Measurements from ENCODE around the gene TTC19.
"Not testable (repeated sequence)": the region's sequence is repeated elsewhere in the genome, so short reads cannot be mapped to it uniquely, and the experiment has no call there.

The TTC19 gene

GRCh38 chr17:16033729-16034349 is 34.2 kb downstream of the TTC19 start:
- DNase-seq, result no peak

GRCh38 chr17:16036261-16036660 is 36.6 kb downstream of the TTC19 start:
- no peak for DNase-seq

- DNase-seq, result no peak
Observed at GRCh38 chr17:16037636-16038035, 38.0 kb downstream of the TTC19 start.

GRCh38 chr17:16040710-16041251 is 41.2 kb downstream of the TTC19 start:
- peak; percentile 25 for DNase-seq

GRCh38 chr17:16044487-16044886 is 44.9 kb downstream of the TTC19 start:
- no peak for DNase-seq

GRCh38 chr17:16046966-16047365 is 47.3 kb downstream of the TTC19 start:
- no peak for DNase-seq

GRCh38 chr17:16048811-16049449 is 49.3 kb downstream of the TTC19 start:
- no peak for DNase-seq

- DNase-seq, result no peak
Observed at GRCh38 chr17:16050844-16051243, 51.2 kb downstream of the TTC19 start.

- DNase-seq, result peak; percentile 73
Observed at GRCh38 chr17:16052486-16052885, 52.9 kb downstream of the TTC19 start.

- DNase-seq, result not testable (repeated sequence)
Observed at GRCh38 chr17:16055139-16055538, 55.5 kb downstream of the TTC19 start.

GRCh38 chr17:16061631-16062030 is 62.0 kb downstream of the TTC19 start:
- DNase-seq, result no peak

GRCh38 chr17:16066125-16066524 is 66.5 kb downstream of the TTC19 start:
- DNase-seq, result no peak

GRCh38 chr17:16068323-16068722 is 68.7 kb downstream of the TTC19 start:
- DNase-seq, result no peak

GRCh38 chr17:16072031-16072430 is 72.4 kb downstream of the TTC19 start:
- no peak for DNase-seq

- DNase-seq, result no peak
Observed at GRCh38 chr17:16073845-16074244, 74.2 kb downstream of the TTC19 start.

GRCh38 chr17:16074423-16074822 is 74.8 kb downstream of the TTC19 start:
- no peak for DNase-seq

GRCh38 chr17:16075949-16076348 is 76.3 kb downstream of the TTC19 start:
- no peak for DNase-seq

All from NCI-H226 (cell line).